ENCODE results near the gene B3GLCT. TPM values are rescaled to one million over a fixed set of nuclear protein-coding genes. Genes with fewer than 3 reads are reported as not detected.

B3GLCT gene
- total and polyA plus RNA-seq, 10 of the 15 experiments (the other 5 are each of a cell fraction or from before 2014, with no cell fraction given) = 0.07 to 0.89 (median 0.25) TPM

- no peak for TF ChIP-seq SIN3A (IDR thresholded peaks at IDR 0.05; ENCODE audit: low read depth, low read length)
- TF ChIP-seq ETV6 (conservative IDR thresholded peaks at IDR 0.05 in 1 of 2, IDR thresholded peaks at IDR 0.05 in 1 of 2; ENCODE audit: borderline replicate concordance in 1 of 2, low read depth in 1 of 2) = no peak
- no peak for TF ChIP-seq KDM1A (IDR thresholded peaks at IDR 0.05; ENCODE audit: borderline replicate concordance)
- TF ChIP-seq SRF (IDR thresholded peaks at IDR 0.05; ENCODE audit: low read depth in 2 of 2, low read length in 2 of 2) = no peak
These were observed 150.8 kb downstream of the B3GLCT start (continued) for GRCh38 chr13:31350560-31350959.

GRCh38 chr13:31351376-31351775 is 151.6 kb downstream of the B3GLCT start:
- Histone ChIP-seq H3K4me2 (ENCODE audit: control insufficient read depth, insufficient read depth) (no peak overlapping the region), H3K27ac (ENCODE audit: control insufficient read depth, insufficient read depth) (no peak overlapping the region), H3K27me3 (replicated peaks in 1 of 2; ENCODE audit: control insufficient read depth in 2 of 2, insufficient read depth in 2 of 2, low read length in 1 of 2) (no peaks in the 10 kb centered on the region; a peak in 1 of 4 replicates), H3K4me1 (ENCODE audit: control insufficient read depth, insufficient read depth, low read length) (no peaks in the 10 kb centered on the region), H3K36me3 (ENCODE audit: control insufficient read depth in 2 of 2, insufficient read depth in 2 of 2, low read length in 1 of 2) (no peaks in the 10 kb centered on the region), H3K9me3 (replicated peaks; ENCODE audit: control insufficient read depth, insufficient read depth, low read length) (no peaks in the 10 kb centered on the region; the same call in 2 of the 3 replicates), H3K79me2 (ENCODE audit: control insufficient read depth, insufficient read depth, low read length) (no peaks in the 10 kb centered on the region), H3K4me3 (no peak overlapping the region), H4K20me1 (ENCODE audit: control insufficient read depth, insufficient read depth) (no peaks in the 10 kb centered on the region), H2AFZ (ENCODE audit: control insufficient read depth, low read depth, low read length) (no peak overlapping the region), H3K9ac (ENCODE audit: control insufficient read depth, insufficient read depth, low read length) (no peak overlapping the region)
- no peak for ATAC-seq
- intact Hi-C loops (cut with micrococcal nuclease; ENCODE audit: unreplicated experiment) (no loop called here), in situ Hi-C loops (cut with MboI) (no loop called here)
- ChIA-PET CTCF (no interaction called here), POLR2A (no interaction called here), SMC1A (ENCODE audit: uncharacterized antibody, unreplicated experiment) (no interaction called here), RAD21 (ENCODE audit: unreplicated experiment) (no interaction called here)
- no peak for FAIRE-seq
- DNase-seq (ENCODE audit: low read depth, low spot score) = no peak
- 4% methylated on average over 2 of the region's 2 CpGs for WGBS (ENCODE audit: insufficient coverage, insufficient replicate concordance, low lambda C conversion rate, missing lambda C conversion rate)
- BruUV-seq (replicated peaks) = no TSS peak
- TF ChIP-seq ZNF207 (IDR thresholded peaks at IDR 0.05; ENCODE audit: borderline replicate concordance) (no peak), BHLHE40 (IDR thresholded peaks at IDR 0.05; ENCODE audit: borderline replicate concordance in 1 of 2, low read depth in 2 of 2, low read length in 1 of 2) (no peak), ZBTB11 (CRISPR knock-in tag; IDR thresholded peaks at IDR 0.05) (no peak), MYB (IDR thresholded peaks at IDR 0.05; ENCODE audit: borderline replicate concordance, low read depth, low read length) (no peak), HDGF (IDR thresholded peaks at IDR 0.05) (no peak), RCOR1 (conservative IDR thresholded peaks at IDR 0.05; ENCODE audit: low read depth, low read length) (no peak), BMI1 (IDR thresholded peaks at IDR 0.05; ENCODE audit: borderline replicate concordance) (no peak), DPF2 (IDR thresholded peaks at IDR 0.05) (no peak), IRF5 (IDR thresholded peaks at IDR 0.05; ENCODE audit: borderline replicate concordance) (no peak), SKIL (IDR thresholded peaks at IDR 0.05; ENCODE audit: low read depth, poor library complexity, severe bottlenecking) (no peak)
